GM18909 (cell line): ENCODE results near the gene RSPO4.

Source experiments
- ATAC-seq: cut with Tn5 transposase; IDR thresholded peaks from one replicate; pipeline ENCODE4 v1.9.1; 2021; ENCODE audit warnings: mild to moderate bottlenecking; ENCODE audit not compliant: unreplicated experiment, poor library complexity

Gene RSPO4

GRCh38 chr20:913306-913849 lies 88.7 kb downstream of the RSPO4 start:
- no peak for ATAC-seq

GRCh38 chr20:911882-912600 lies 90.1 kb downstream of the RSPO4 start:
- ATAC-seq: no peak

- no peak for ATAC-seq
These were observed 91.0 kb downstream of the RSPO4 start for GRCh38 chr20:910870-911770.

- no peak for ATAC-seq
These were observed 91.8 kb downstream of the RSPO4 start for GRCh38 chr20:910132-910869.

GRCh38 chr20:909641-910040 lies 92.5 kb downstream of the RSPO4 start:
- ATAC-seq: no peak
